WTC11 (cell line): Measurements from ENCODE around the gene LOXL1. TPM values are rescaled to one million over a fixed set of nuclear protein-coding genes. Genes with fewer than 3 reads are reported as not detected.

Experiments used
- ATAC-seq: fragments of 200-7000 bp; cut with Tn5 transposase; 2 replicates; pipeline ENCODE4 v1.10.0; 2021; ENCODE audit warnings: mild to moderate bottlenecking, moderate library complexity
- CTCF ChIA-PET: fragments of 300-600 bp; sonication (Branson Sonifier 250); formaldehyde crosslinking; loops from one replicate; lab custom pipeline; 2021; ENCODE audit warnings: antibody characterized with exemption; lab: Charles Lee
- POLR2A ChIA-PET: fragments of 350-600 bp; sonication (Branson Sonifier 250); formaldehyde crosslinking; loops from one replicate; lab custom pipeline; 2021; ENCODE audit warnings: antibody characterized with exemption; lab: Charles Lee
- DNase-seq: peaks from one replicate; pipeline ENCODE4 v3.0.0; 2021; ENCODE audit warnings: low spot score
- H3K27ac Mint-ChIP-seq: 2 replicates; pipeline ENCODE4 v1.8.0; 2021; ENCODE audit warnings: mixed read lengths
- H3K27me3 Mint-ChIP-seq: 2 replicates; pipeline ENCODE4 v1.8.0; 2021; ENCODE audit warnings: low read depth, mild to moderate bottlenecking, moderate library complexity, mixed read lengths
- H3K36me3 Mint-ChIP-seq: 2 replicates; pipeline ENCODE4 v1.8.0; 2021; ENCODE audit warnings: mixed read lengths
- H3K4me1 Mint-ChIP-seq: 2 replicates; pipeline ENCODE4 v1.8.0; 2022; ENCODE audit warnings: mixed read lengths
- H3K4me3 Mint-ChIP-seq: 2 replicates; pipeline ENCODE4 v1.8.0; 2021; ENCODE audit warnings: mild to moderate bottlenecking, moderate library complexity, mixed read lengths
- H3K9me3 Mint-ChIP-seq: 2 replicates; pipeline ENCODE4 v1.8.0; 2021; ENCODE audit warnings: mixed read lengths
- CREB1 ChIP-seq: sonication (generic); formaldehyde crosslinking; IDR thresholded peaks from 2 replicates; pipeline ENCODE4 v1.8.0; 2023; ENCODE audit warnings: mild to moderate bottlenecking, missing genetic modification reagents
- CTCF ChIP-seq: fragments of 200-600 bp; IDR thresholded peaks from 2 replicates; pipeline ENCODE4 v1.8.0; 2022; ENCODE audit warnings: antibody characterized with exemption
- E2F4 ChIP-seq: sonication (generic); formaldehyde crosslinking; IDR thresholded peaks from 2 replicates; pipeline ENCODE4 v1.8.1; 2022; ENCODE audit warnings: low read depth, mild to moderate bottlenecking, moderate library complexity, missing genetic modification reagents, borderline replicate concordance
- E2F5 ChIP-seq: sonication (generic); formaldehyde crosslinking; IDR thresholded peaks from 2 replicates; pipeline ENCODE4 v1.8.1; 2022; ENCODE audit warnings: mild to moderate bottlenecking, moderate library complexity, missing genetic modification reagents
- ESRRA ChIP-seq: sonication (generic); formaldehyde crosslinking; IDR thresholded peaks from 2 replicates; pipeline ENCODE4 v1.8.1; 2022; ENCODE audit warnings: mild to moderate bottlenecking, missing genetic modification reagents, borderline replicate concordance
- FOXJ3 ChIP-seq: sonication (generic); formaldehyde crosslinking; IDR thresholded peaks from 2 replicates; pipeline ENCODE4 v1.9.0; 2021; ENCODE audit warnings: missing genetic modification reagents, mild to moderate bottlenecking, borderline replicate concordance
- JUN ChIP-seq: sonication (generic); formaldehyde crosslinking; IDR thresholded peaks from 2 replicates; pipeline ENCODE4 v1.8.0; 2023; ENCODE audit warnings: mild to moderate bottlenecking, missing genetic modification reagents
- KAT7 ChIP-seq: sonication (generic); formaldehyde crosslinking; IDR thresholded peaks from 2 replicates; pipeline ENCODE4 v1.8.1; 2023; ENCODE audit warnings: missing genetic modification reagents, mild to moderate bottlenecking, borderline replicate concordance
- MXD4 ChIP-seq: fragments of 250-450 bp; sonication (Bioruptor Pico); IDR thresholded peaks from 2 replicates; pipeline ENCODE4 v1.8.0; 2021; ENCODE audit warnings: mild to moderate bottlenecking, moderate library complexity, borderline replicate concordance
- MYBL2 ChIP-seq: sonication (generic); formaldehyde crosslinking; IDR thresholded peaks from 2 replicates; pipeline ENCODE4 v1.8.1; 2023; ENCODE audit warnings: mild to moderate bottlenecking, moderate library complexity, missing genetic modification reagents
- NR1H2 ChIP-seq: sonication (generic); formaldehyde crosslinking; IDR thresholded peaks from 2 replicates; pipeline ENCODE4 v1.9.0; 2021; ENCODE audit warnings: mild to moderate bottlenecking, moderate library complexity, missing genetic modification reagents
- NR3C1 ChIP-seq: sonication (generic); formaldehyde crosslinking; conservative IDR thresholded peaks from 2 replicates; pipeline ENCODE4 v1.8.1; 2023; ENCODE audit warnings: low read depth, mild to moderate bottlenecking, missing genetic modification reagents
- RELA ChIP-seq: sonication (generic); formaldehyde crosslinking; IDR thresholded peaks from 2 replicates; pipeline ENCODE4 v1.8.1; 2022; ENCODE audit warnings: missing genetic modification reagents, mild to moderate bottlenecking, borderline replicate concordance
- SMAD3 ChIP-seq: sonication (generic); formaldehyde crosslinking; IDR thresholded peaks from 2 replicates; pipeline ENCODE4 v1.8.0; 2022; ENCODE audit warnings: missing genetic modification reagents, mild to moderate bottlenecking, borderline replicate concordance
- TEAD4 ChIP-seq: sonication (generic); formaldehyde crosslinking; IDR thresholded peaks from 2 replicates; pipeline ENCODE4 v1.8.0; 2022; ENCODE audit warnings: mild to moderate bottlenecking, missing genetic modification reagents
- ZBTB21 ChIP-seq: sonication (generic); formaldehyde crosslinking; IDR thresholded peaks from 2 replicates; pipeline ENCODE4 v1.8.1; 2023; ENCODE audit warnings: mild to moderate bottlenecking, missing genetic modification reagents, borderline replicate concordance
- ZNF219 ChIP-seq: sonication (generic); formaldehyde crosslinking; IDR thresholded peaks from 2 replicates; pipeline ENCODE4 v1.8.0; 2023; ENCODE audit warnings: missing genetic modification reagents, mild to moderate bottlenecking, borderline replicate concordance
- ZNF317 ChIP-seq: sonication (generic); formaldehyde crosslinking; IDR thresholded peaks from 2 replicates; pipeline ENCODE4 v1.8.1; 2023; ENCODE audit warnings: low read depth, mild to moderate bottlenecking, moderate library complexity, missing genetic modification reagents, borderline replicate concordance
- ZNF532 ChIP-seq: fragments of 250-450 bp; sonication (Bioruptor Pico); IDR thresholded peaks from 2 replicates; pipeline ENCODE4 v1.9.0; 2021; ENCODE audit warnings: mild to moderate bottlenecking, borderline replicate concordance
- total RNA-seq: library from RNA; stranded (reverse); gene quantifications from 3 replicates; pipeline ENCODE4 v1.2.3, GENCODE V29; 2021

LOXL1 gene
- total RNA-seq, 1 experiment from 2014 or later, result 10.6 TPM

GRCh38 chr15:73986055-73986775 lies 60.0 kb downstream of the LOXL1 start (continued):
- TF ChIP-seq ESRRA (CRISPR knock-in tag), result no peak

GRCh38 chr15:73986776-73987056 lies 60.5 kb downstream of the LOXL1 start:
- CTCF ChIA-PET, result interaction anchor here (1.0 to 8.2 kb wide), 5 partner anchors 13 to 334 kb away, joined by 4 to 69 read pairs (median 5); no protein-coding TSS in a partner anchor
- POLR2A ChIA-PET, result no interaction called here
- Mint-ChIP-seq H3K27ac (no peak overlapping the region; the same call in 1 of the 2 replicates), H3K27me3 (peaks cover 5% of the 10 kb centered on the region), H3K36me3 (no peaks in the 10 kb centered on the region), H3K4me1 (no peaks in the 10 kb centered on the region), H3K4me3 (no peak overlapping the region), H3K9me3 (no peaks in the 10 kb centered on the region)
- no peak for DNase-seq
- TF ChIP-seq KAT7, result no peak
- TF ChIP-seq E2F5 (CRISPR knock-in tag), result no peak
- no peak for TF ChIP-seq CTCF
- no peak for TF ChIP-seq ZBTB21
- no peak for TF ChIP-seq E2F4
- TF ChIP-seq NR1H2 (CRISPR knock-in tag), result no peak
- no peak for TF ChIP-seq MYBL2 (CRISPR knock-in tag)
- TF ChIP-seq ZNF219 (CRISPR knock-in tag), result no peak
- no peak for TF ChIP-seq NR3C1 (CRISPR knock-in tag)
- no peak for TF ChIP-seq FOXJ3 (CRISPR knock-in tag)
- no peak for TF ChIP-seq CREB1 (CRISPR knock-in tag)
- TF ChIP-seq ZNF317 (CRISPR knock-in tag), result no peak
- no peak for TF ChIP-seq TEAD4 (CRISPR knock-in tag)
- TF ChIP-seq JUN, result no peak
- no peak for TF ChIP-seq SMAD3
- TF ChIP-seq MXD4 (CRISPR knock-in tag), result no peak
- no peak for TF ChIP-seq RELA (CRISPR knock-in tag)
- TF ChIP-seq ZNF532 (CRISPR knock-in tag), result no peak
- ATAC-seq, result peak; percentile 31; the same call in 1 of the 2 replicates
